Fibroblast of gingiva (primary cell): ENCODE data around the gene SAMD8.
A peak's percentile ranks its signal among the peaks of the same experiment; 100 is the strongest.

Experiments used
- DNase-seq: peaks from one replicate; pipeline ENCODE4 v3.0.0-alpha.2; 2011; ENCODE audit warnings: low read depth

Gene SAMD8

DNA sequence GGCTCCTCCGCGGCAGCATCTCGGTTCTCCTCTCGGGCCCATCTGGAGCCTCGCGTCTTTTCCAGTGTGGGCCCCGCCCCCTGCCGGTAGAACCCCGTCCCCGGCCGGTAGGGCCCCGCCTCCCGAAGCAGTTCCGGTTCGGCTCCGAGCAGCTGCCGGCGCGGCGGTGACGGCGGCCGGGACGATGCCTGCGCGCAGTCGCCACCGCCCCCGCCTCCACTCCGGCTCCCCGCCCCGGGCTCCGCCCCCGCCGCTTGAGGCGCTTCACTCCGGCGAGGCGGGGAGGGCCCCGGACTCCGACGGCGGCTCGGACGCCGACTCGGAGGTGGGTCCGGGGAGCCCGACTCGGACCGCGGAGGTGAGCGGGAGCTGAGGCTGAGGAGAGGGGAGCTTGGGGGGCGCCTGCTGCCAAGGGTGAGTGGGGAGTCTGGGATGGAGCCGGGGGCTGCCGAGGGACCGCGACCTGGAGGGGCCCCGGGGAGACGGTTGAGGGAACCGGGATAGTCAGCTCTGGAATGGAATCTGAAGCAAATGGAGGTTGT lies at the start of gene SAMD8:
Gene SAMD8 (plus strand): TSS at position 292 of the 542 bp plus-strand sequence. CDS start 38,873 bp downstream, outside the sequence.
- DNase-seq, result peak; percentile 96

DNA sequence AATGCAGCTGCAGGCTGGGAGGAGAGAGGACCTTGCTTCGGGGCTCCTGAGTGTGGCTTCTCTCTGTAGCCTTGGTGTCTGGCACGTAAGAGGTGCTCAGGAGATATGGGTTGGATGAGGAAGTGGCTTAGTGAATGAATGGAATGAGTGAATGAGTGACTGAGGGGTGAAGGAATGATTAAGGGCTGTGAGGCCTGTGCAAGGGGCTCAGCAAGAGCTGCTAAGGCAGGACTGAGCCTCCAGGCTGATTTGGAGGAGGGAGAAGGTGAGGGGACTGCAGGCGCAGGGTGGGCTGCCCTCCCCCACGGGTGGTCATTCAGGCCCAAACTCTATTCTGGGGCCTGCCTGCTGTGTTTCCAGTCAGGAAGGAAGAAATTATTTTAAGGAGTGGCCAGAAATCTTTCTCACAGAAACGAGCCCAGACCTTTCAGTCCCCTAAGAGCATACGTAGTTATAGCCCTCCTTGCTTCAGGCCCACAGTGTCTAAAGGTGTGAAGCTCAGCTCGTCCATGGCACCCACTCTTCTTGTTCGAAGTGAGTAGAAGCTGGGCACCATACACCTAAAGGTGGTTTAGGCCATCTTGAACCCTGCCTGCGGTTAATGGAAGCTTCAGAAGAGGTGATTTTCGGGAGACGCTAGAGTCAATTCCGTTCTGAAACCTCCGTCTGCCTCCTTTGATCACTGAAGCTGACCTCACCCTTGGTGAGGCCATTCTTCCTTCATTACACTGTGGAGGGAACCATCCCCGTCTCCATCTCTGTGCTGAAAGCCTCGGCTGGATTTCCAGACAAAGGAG lies 49.5 kb upstream of the SAMD8 start:
- no peak for DNase-seq

DNA sequence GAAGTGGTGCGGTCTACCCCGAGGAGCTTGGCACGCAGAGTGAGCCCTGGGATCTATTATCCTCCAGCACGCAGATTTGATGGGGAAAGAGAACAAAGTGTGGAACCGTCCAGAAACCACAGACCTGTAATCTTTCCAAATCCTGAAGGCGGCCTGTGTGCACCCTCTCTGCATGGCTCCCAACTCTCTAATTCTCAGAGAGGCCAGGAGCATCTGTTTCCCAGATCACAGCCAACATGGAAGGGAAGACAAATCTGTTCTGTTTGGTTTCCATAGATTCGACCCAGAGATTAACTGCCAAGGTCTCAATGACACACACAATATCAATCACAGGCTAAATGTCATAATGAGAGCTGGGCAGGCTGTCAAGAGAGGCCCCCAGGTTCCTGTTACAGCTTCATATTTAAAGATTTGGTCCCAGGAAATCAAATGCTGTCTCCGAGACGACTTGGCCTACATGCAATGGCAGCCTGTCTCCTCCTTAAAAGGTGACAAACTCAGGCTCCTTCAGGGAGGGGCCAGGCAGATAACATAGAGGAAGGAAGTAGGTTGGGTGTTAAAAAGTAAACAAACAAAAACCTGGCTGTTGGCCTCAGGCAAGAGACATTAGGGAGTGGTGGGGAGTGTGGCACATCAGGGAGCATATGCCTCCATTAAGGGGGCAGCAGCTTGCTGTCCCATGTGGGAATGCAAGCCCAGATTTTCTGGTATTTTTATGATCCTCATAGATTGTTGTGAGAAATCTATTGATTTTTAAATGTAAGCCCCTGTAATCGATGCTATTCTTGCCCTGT lies 48.8 kb upstream of the SAMD8 start:
- peak; percentile 92 for DNase-seq

DNA sequence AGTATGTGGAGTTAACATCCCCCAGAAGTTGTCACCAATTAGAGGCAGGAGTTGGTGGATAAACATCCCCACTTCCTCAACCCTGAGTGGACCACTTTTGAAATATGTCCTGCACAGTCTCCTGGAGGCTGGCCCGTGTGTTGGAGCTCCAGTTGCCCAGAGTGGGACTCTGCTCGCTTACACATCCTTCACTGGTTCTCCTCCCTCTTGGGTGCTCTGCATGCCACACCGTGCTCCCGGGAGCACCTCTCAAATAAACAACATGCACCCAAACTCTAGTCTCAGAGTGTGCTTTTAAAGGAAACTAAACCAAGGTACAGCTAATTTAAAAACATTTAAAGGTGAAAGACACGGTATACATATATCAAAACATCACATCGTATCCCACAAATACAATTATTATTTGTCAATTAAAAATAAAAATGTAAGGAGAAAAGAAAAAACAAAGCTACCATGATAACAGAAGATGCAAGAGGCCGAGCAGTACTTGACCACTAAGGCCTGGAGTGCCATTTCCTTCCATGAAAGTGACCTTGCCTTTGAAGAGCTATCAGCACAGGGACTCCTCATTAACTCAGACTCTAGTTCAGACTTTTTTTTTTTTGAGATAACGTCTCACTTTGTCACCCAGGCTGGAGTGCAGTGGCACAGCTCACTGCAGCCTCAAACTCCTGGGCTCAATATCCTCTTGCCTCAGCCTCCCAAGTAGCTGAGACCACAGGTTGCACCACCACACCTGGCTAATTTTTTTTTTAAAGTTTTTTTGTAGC lies 47.8 kb upstream of the SAMD8 start:
- DNase-seq, result no peak

DNA sequence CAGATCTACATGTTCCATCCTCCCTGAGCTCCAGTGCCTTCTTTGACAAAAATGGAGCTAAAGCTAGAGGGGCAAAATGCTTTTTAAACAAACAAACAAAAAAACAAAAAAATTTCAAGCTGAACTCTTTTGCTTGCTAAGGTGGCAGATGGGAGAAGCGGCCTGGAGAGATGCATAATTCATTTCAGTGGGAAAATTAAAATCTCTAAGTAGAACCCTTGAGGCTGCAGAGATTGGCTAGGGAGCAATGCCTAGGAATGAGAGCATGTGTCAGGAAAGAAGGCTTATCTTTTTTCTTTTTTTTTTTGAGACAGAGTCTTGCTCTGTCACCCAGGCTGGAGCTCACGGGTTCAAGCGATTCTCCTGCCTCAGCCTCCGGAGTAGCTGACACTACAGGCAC lies 46.4 kb upstream of the SAMD8 start:
- no peak for DNase-seq

DNA sequence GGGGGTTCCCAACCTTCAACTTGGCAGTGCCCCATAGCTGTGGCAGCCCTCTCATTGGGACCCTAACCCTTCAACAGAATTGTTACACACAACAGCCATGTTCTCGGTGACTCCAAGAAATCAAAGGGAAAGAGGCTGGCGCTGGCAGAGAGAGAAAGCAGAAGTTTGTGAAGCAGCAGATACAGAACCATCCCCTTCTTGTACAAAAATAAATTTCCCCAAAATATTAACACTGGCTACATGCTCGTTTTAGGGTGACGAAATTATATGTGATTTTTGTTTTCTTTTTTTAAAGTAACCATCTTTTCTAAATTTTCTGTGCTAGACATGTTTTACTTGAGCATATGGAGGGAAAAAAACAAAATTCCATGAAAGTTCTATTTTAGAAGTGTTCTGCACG lies 45.2 kb upstream of the SAMD8 start:
- no peak for DNase-seq

DNA sequence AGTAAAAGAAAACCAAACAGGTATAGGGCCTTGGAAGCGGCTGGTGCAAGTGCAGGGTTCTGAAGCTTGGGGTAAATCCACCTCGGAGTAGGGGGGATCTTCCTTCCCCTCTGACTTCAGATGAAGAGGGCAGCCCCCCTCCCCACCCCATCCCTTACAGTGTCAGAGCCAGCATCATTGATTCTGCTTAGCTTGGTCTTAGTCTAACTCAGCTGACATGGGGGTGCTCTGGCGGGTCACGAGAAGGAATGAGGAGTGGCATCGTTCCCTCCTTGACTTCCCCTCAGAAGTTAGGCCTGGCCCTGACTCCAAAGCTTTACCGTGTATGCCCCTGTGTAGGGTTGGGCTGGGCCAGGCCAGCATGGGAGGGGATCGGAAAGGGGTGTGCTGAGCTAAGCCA lies 44.2 kb upstream of the SAMD8 start:
- no peak for DNase-seq

DNA sequence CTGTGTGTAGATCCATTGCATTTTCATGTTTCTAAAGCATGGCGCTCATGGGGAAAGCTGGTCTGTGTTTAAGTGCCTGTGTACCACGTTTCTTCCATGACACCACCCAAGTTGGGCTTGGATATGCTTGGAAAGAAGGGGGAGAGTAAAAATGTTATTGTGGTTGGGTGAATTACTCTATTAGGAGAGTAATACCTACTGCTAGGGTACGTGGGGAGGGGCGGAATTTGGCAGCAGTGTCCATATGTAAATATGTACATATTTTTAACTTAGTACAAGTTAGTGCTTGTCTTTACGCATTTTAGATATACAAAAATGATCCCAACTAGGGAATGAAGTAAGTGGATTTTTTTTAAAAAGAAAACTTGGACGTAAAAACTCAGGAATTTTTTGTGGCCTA lies 42.9 kb upstream of the SAMD8 start:
- DNase-seq, result no peak

DNA sequence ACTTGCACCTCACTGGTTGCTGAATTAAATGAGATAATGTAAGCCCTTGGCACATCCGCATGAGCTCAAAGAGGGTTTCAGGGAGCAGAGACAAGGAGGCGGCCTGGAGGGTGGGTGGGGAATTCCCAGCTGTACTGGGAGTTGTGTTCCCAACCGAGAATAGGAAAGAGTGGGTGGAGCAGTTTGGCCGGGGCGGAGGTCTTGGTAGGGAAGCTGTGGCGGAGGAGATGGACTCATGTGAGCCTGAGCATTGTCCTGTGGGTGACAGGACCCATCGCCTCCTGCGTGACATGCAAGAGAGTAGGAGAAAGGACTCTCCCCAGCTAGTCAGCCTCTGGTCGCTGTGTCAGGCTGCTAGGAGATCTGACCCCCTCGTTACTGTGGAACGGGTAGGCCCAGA lies 41.0 kb upstream of the SAMD8 start:
- no peak for DNase-seq

DNA sequence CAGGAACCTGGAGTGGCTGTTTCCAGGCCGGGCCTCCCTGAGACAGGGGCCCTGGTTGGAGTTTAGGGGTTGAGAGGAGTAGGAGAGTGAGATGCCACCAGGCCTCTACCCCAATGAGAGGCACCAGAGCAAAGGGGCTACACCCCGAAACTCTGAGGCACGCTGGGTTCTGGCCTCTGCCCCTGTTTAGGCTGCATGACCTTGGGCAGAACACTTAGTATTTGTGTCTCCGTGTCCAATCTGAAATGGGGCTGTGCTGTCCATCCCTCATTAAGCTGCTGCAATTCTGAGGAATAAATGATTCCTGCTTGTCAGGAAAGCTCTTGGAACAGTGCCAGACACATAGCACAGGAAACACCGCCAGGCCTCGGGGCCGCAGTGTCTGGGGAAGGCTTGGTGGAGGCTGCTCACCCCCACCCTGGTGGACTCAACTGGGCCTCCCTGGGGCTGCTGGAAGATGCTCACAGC lies 40.5 kb upstream of the SAMD8 start:
- DNase-seq, result no peak

DNA sequence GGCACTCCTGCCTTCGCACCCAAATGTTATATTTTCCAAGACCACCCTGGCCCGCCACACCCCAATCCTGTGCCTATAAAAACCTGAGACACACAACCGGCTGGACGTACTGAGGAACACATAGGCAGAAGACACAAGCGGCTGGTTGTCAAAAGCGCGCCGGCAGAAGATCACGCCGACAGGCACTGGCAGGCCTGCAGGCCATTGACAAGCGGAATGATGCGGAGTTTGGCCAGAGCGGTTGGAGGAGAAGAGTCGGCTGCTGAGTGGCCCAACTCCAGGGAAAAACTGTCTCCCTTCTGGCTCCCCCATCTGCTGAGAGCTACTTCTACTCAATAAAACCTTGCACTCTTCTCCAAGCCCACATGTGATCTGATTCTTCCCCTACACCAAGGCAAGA lies 39.7 kb upstream of the SAMD8 start:
- DNase-seq, result no peak

DNA sequence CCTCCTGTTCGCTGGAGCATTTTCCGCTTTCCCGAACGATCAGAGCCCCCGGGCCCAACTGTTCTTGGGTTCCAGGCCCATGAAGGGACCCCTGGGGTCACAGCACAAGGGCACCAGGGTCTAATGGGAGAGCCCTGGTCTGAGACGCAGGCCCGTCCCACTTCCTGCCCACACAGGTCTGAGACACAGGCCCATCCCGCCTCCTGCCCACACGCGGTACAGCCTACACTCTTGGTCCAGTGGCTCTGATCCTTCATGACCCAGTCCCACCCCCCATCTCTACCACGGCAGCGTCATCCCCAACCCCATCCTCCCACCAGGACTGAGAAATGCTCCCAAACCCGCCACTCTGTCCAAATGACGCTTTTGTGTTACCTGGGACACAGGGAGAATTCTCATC lies 38.7 kb upstream of the SAMD8 start:
- DNase-seq, result no peak

DNA sequence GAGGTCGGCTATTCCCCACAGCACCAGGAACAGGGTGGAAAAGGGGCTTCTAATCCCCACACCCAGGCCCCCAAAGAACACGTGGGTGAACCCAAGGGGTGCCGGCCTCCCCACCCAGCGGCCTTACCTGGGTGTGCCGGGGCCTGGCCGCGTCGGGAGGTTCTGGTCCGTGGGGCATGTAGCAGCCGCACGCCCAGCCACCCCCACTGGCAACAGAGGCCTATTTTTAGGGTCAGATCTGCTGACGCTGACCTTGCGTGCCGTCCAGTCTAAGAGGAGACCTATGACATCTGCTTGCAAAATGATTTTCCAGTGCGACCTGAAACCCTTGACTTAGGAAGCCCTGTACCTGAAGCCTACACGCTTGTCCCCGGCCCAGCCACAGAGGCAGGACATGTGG lies 38.0 kb upstream of the SAMD8 start:
- DNase-seq, result no peak

DNA sequence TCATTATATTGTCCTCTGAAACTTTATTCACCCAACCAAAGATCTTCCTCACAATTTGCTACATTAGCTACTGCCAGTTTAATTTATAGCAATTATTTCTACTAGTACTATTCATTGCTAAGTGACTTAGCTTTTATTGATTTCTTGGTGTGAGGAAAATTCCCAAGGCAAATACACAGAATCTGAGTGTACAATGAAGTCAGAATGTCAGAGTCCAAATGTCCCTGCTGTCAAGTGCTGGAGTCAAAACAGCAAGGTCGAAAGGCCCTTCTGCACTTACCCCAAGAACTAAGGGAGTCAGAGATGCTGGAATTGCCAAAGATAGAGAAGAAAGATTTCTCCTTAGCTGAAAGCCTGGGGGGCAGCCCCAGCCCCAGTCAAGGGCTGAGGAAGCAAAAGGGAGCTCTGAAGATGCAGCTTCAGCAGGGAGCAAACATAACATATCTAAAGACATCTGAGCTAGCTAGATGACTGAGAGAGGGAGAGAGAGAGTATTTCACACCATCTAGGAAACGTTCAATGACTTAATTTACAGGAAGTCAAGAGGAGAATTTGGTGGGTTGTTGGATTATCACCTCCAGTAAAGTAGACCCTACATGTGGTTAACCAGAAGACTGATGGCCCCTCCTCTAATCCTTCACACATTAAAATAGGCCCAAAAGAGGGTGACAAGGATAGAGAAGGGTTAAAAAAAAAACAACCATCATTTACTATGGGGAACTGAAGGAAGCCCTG lies 36.6 kb upstream of the SAMD8 start:
- DNase-seq, result no peak

DNA sequence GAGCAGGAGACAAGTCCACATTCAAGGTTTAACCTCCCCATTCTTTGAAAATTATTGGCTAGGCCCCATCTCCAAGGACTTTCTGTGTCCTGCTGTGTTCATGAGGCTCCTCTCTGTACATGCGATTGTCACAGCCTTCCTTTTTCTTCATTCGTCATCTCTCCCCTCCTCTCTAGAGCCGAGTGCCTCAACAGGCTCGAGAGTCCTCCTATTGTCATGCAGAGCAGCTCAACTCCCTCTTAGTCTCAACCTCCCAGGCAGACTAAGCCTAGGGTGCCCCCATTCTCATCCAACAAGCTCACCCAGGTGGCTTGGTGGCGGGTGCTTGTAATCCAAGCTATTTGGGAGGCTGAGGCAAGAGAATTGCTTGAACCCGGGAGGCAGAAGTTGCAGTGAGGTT lies 35.1 kb upstream of the SAMD8 start:
- no peak for DNase-seq

DNA sequence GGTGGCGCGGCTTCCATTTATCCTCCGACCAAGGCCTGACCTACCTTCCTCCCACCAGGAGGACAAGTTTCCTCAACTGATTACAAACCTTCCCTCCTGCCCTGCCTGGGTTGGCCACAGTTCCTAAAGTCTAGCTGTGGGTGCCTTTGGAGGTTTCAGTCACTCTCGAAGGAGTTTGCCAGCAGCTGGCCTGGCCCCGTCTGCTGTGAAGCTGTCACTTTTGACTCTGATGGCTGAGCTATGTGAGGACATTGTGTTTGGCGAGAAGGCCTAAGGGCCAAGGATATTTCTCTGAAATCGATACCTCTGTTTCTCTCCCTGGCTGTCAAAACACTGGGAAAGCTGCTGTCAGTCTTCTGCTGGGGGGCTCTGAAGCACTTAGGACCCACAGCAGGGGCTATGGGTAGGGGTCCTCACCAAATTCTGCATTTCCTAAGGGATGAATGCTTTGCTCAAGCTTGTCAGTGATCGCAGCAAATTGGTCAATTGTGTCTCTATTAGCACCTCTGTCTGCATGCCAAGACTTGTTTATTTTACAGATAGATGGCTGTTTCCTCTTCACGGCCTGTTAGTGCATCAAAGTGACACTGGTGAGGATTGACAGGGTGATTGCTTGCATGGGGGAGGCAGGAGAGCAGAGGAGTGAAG lies 31.9 kb upstream of the SAMD8 start:
- DNase-seq, result no peak

DNA sequence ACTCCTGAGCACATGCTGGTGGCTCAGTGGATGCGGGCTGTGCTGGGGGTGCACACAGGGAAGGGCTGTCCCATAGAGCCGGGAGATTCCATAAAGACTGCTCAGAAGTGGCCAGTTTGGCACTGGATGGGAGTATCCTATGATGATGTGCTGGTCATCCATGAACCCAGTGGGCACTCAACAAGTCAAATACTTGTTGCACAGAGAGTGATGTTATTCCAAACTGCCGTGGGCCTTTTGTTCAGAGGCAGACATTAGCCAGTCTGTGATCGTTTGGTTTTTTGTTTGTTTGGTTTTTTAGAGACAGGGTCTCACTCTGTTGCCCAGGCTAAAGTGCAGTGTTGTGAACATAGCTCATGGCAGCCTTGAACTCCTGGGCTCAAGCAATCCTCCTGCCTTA lies 30.9 kb upstream of the SAMD8 start:
- no peak for DNase-seq

DNA sequence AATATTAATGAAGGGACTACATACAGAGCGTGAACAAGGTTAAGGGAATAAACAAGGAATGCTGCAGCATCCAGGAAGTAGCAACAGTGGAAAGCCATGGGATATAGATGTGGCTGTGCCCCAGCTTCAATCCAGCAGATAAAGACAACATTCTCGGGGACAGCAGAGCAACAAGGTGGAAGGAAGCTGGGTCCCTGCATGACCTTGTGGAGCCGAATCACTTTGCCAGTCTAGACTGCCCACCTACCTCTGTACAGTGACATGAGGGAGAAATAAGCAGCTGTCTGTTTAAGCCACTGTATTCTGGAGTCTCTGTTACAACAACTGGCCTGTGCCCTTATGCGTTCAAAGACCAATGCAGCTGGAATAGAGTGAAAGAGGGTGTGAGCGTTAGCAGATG lies 30.1 kb upstream of the SAMD8 start:
- DNase-seq, result no peak

DNA sequence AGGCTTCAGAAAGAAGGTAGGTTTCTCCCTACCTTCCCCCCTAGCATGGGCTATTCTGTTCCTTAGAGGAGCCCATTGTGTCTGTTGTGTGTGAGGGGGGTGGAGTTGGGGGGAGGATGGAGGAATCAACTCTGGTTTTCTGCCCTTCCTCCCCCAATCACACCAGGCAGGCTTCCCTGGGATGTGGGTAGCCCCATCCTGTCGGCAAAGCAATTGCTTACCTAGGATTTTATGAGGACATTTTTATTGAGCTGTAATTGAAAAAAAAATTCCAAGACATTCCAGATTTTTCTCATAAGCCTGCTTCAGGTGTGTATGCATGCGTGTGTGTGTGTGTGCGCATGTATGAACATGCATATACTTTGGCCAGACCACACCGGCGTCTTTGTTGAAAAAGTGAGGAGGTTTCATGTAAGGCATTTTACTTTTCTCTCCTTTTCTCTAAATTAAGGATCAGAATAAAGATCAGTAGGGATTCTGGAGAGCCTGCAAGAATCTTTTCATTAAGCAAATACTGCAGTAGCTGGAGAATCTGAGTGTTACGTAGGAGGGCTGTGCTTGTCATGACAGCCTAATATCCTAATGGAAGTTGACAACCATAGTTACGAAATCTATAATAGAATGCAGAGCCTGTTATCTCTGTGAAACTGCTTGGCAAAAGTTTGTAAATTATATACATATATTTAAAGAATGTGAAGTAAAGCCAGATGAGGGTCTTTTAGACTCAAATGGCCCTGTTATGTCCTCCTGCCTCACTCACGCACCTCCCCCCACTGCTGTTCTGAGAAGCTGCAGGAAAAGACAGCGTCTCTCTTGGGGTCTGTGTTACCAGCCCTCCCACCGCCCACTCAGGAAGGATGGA lies 27.3 kb upstream of the SAMD8 start:
- peak; percentile 68 for DNase-seq

DNA sequence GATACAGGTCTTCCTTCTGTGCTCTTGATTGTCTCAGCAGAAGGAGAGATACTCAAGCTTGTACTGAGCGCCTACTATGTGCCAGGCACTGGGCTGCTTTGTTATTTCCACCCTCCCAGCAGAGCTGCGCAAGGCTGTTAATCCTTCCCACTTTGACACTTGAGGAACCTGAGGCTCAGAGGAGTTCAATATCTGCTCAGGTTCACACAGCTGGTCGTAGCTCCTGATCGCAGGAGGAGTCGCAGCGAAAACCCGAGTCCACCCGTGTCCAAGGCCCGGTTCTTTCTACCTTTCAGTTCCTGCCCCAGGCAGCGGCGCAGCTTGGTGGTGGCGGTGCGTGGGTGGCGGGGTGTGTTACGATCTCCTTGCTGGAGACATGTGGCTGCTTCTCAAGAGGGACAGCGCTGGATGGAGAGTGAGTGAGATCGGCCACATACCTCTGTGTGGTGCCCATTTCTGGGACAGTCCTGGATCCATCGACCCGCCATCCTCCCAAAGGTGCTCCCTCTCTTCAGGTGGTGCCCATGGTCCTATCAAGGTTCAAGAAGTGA lies 26.5 kb upstream of the SAMD8 start:
- DNase-seq, result no peak
